PC-9 (cell line): ENCODE measurements around the gene HECTD1. TPM values are rescaled to one million over a fixed set of nuclear protein-coding genes. Genes with fewer than 3 reads are reported as not detected.

Source experiments
- BruUV-seq: library from RNA; stranded (reverse); fragments of 400-500 nt; replicated peaks from 2 replicates; lab custom pipeline; 2021; lab: Mats Ljungman, UMichigan
- CTCF ChIA-PET: fragments of 300-600 bp; sonication (Branson Sonifier 250); formaldehyde crosslinking; loops from one replicate; lab custom pipeline; 2022; ENCODE audit warnings: antibody characterized with exemption; lab: Charles Lee
- POLR2A ChIA-PET: fragments of 300-600 bp; sonication (Branson Sonifier 250); formaldehyde crosslinking; loops from one replicate; lab custom pipeline; 2022; ENCODE audit warnings: antibody characterized with exemption; ENCODE audit not compliant: unreplicated experiment; lab: Charles Lee
- DNase-seq, 2 experiments: peaks; one replicate each; pipeline versions ENCODE4 v3.0.0 to v3.0.0-alpha.2; 2015 to 2022; ENCODE audit warnings: mixed read lengths in 1 of 2
- H2AFZ ChIP-seq: fragments of 200-600 bp; sonication (generic); 2 replicates; pipeline ENCODE4 v1.8.1; 2017; ENCODE audit warnings: antibody characterized with exemption
- H3F3A ChIP-seq: fragments of 200-600 bp; sonication (generic); 2 replicates; pipeline ENCODE4 v1.8.1; 2017; ENCODE audit warnings: antibody characterized with exemption, mild to moderate bottlenecking, low read depth; ENCODE audit not compliant: insufficient read depth
- H3K27ac ChIP-seq: fragments of 200-600 bp; sonication (generic); 2 replicates; pipeline ENCODE4 v1.6.1; 2016; ENCODE audit warnings: mixed run types
- H3K27me3 ChIP-seq: fragments of 200-600 bp; sonication (generic); 2 replicates; pipeline ENCODE4 v1.6.1; 2016; ENCODE audit warnings: low read depth, mixed run types; ENCODE audit not compliant: insufficient read depth
- H3K36me3 ChIP-seq: fragments of 200-600 bp; sonication (generic); 2 replicates; pipeline ENCODE4 v1.6.1; 2016; ENCODE audit warnings: low read depth, mixed run types
- H3K4me1 ChIP-seq: fragments of 200-600 bp; sonication (generic); replicated peaks from 2 replicates; pipeline ENCODE4 v1.6.1; 2016; ENCODE audit warnings: mixed run types; ENCODE audit not compliant: insufficient read depth
- H3K4me2 ChIP-seq: fragments of 200-600 bp; sonication (generic); 2 replicates; pipeline ENCODE4 v1.6.1; 2017; ENCODE audit warnings: mixed run types
- H3K4me3 ChIP-seq: fragments of 200-600 bp; sonication (generic); 2 replicates; pipeline ENCODE4 v1.6.1; 2016; ENCODE audit warnings: mixed run types
- H3K79me2 ChIP-seq: fragments of 200-600 bp; sonication (generic); 2 replicates; pipeline ENCODE4 v1.6.1; 2017; ENCODE audit warnings: low read depth, mixed run types
- H3K9me2 ChIP-seq: fragments of 200-600 bp; sonication (generic); 2 replicates; pipeline ENCODE4 v1.8.1; 2017; ENCODE audit warnings: mild to moderate bottlenecking; ENCODE audit not compliant: insufficient read depth
- H3K9me3 ChIP-seq: fragments of 200-600 bp; sonication (generic); 2 replicates; pipeline ENCODE4 v1.8.1; 2016; ENCODE audit warnings: low read depth; ENCODE audit not compliant: insufficient read depth
- H4K20me1 ChIP-seq: fragments of 200-600 bp; sonication (generic); 2 replicates; pipeline ENCODE4 v1.8.1; 2017; ENCODE audit not compliant: insufficient read depth
- CTCF ChIP-seq: fragments of 200-600 bp; sonication (generic); conservative IDR thresholded peaks from 2 replicates; pipeline ENCODE4 v1.6.1; 2017; ENCODE audit warnings: mixed run types, antibody characterized with exemption, mild to moderate bottlenecking, moderate library complexity
- EZH2 ChIP-seq: fragments of 200-600 bp; sonication (generic); IDR thresholded peaks from 2 replicates; pipeline ENCODE4 v1.8.0; 2017; ENCODE audit warnings: antibody characterized with exemption, low read depth
- intact Hi-C: fragments of 100-400 bp; cut with micrococcal nuclease; formaldehyde crosslinking; loops from one replicate; pipeline ENCODE4 v1.10.0; 2022; ENCODE audit not compliant: unreplicated experiment
- total RNA-seq: library from RNA; stranded (reverse); gene quantifications from 2 replicates; pipeline ENCODE4 v1.2.3, GENCODE V29; 2021

HECTD1 gene
- total RNA-seq, 1 experiment from 2014 or later: 93.9 TPM

GRCh38 chr14:31222834-31223233, 15.2 kb upstream of the HECTD1 start:
- Histone ChIP-seq H3K4me1 (peaks cover 1% of the 10 kb centered on the region; the same call in 1 of the 2 replicates), H3F3A (no peaks in the 10 kb centered on the region; the same call in 1 of the 2 replicates), H3K4me2 (no peak overlapping the region), H2AFZ (no peak overlapping the region), H3K27me3 (no peaks in the 10 kb centered on the region), H3K9me3 (no peaks in the 10 kb centered on the region), H3K4me3 (no peak overlapping the region), H3K79me2 (no peaks in the 10 kb centered on the region), H3K36me3 (no peaks in the 10 kb centered on the region), H3K9me2 (no peaks in the 10 kb centered on the region), H4K20me1 (no peaks in the 10 kb centered on the region), H3K27ac (no peak overlapping the region)
- ChIA-PET POLR2A (no interaction called here), CTCF (no interaction called here)
- intact Hi-C loops: no loop called here
- no TSS peak for BruUV-seq
- no peak for DNase-seq
- TF ChIP-seq EZH2 (no peak), CTCF (no peak)

GRCh38 chr14:31221266-31221665, 13.7 kb upstream of the HECTD1 start:
- Histone ChIP-seq H3K4me2 (no peak overlapping the region), H3K9me2 (no peaks in the 10 kb centered on the region), H3K36me3 (no peaks in the 10 kb centered on the region), H4K20me1 (no peaks in the 10 kb centered on the region), H2AFZ (no peak overlapping the region), H3K4me1 (no peaks in the 10 kb centered on the region), H3K27me3 (no peaks in the 10 kb centered on the region), H3K4me3 (no peak overlapping the region), H3K79me2 (no peaks in the 10 kb centered on the region), H3K9me3 (no peaks in the 10 kb centered on the region), H3K27ac (no peak overlapping the region), H3F3A (no peaks in the 10 kb centered on the region; the same call in 1 of the 2 replicates)
- intact Hi-C loops: no loop called here
- no TSS peak for BruUV-seq
- no peak for DNase-seq
- CTCF ChIA-PET: no interaction called here
- no peak for TF ChIP-seq CTCF
- no peak for TF ChIP-seq EZH2
- POLR2A ChIA-PET: no interaction called here

GRCh38 chr14:31219169-31219568, 11.6 kb upstream of the HECTD1 start:
- H3K4me1 ChIP-seq: no peaks in the 10 kb centered on the region
- CTCF ChIA-PET: no interaction called here
- no peaks in the 10 kb centered on the region for H3K79me2 ChIP-seq
- H3K4me3 ChIP-seq: no peak overlapping the region
- no peak for DNase-seq
- H3K27ac ChIP-seq: no peak overlapping the region
- BruUV-seq: no TSS peak
- H3K9me2 ChIP-seq: no peaks in the 10 kb centered on the region
- no peaks in the 10 kb centered on the region for H3K36me3 ChIP-seq
- H3K9me3 ChIP-seq: no peaks in the 10 kb centered on the region
- intact Hi-C loops: no loop called here
- TF ChIP-seq EZH2: no peak
- TF ChIP-seq CTCF: no peak
- H2AFZ ChIP-seq: no peak overlapping the region
- H4K20me1 ChIP-seq: no peaks in the 10 kb centered on the region
- POLR2A ChIA-PET: no interaction called here
- no peaks in the 10 kb centered on the region for H3K27me3 ChIP-seq
- H3F3A ChIP-seq: no peaks in the 10 kb centered on the region
- H3K4me2 ChIP-seq: no peak overlapping the region
